IPS DF 4.7 (cell line): ENCODE data around the gene SMIM14.
"Not testable (repeated sequence)": the region's sequence is repeated elsewhere in the genome, so short reads cannot be mapped to it uniquely, and the experiment has no call there.

Experiments
- DNase-seq: peaks from one replicate; pipeline ENCODE4 v3.0.0-alpha.2; 2013; ENCODE audit warnings: low spot score; ENCODE audit errors: extremely low read depth

Gene SMIM14

DNA sequence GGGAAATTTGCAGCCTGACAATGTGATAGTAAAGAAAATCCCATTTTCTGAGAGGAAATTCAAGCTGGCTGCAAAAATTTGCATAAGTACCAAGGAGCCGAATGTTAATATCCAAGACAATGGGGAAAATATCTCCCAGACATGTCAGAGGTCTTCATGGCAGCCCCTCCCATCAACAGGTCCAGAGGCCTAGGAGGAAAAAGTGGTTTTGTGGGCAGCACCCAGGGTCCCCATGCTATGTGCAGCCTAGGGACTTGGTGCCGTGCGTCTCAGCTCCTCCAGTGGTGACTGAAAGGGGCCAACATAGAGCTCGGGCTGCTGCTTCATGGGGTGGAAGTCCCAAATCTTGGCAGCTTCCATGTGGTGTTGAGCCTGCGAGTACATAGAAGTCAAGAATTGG, 105.1 kb downstream of the SMIM14 start:
- DNase-seq, result no peak

DNA sequence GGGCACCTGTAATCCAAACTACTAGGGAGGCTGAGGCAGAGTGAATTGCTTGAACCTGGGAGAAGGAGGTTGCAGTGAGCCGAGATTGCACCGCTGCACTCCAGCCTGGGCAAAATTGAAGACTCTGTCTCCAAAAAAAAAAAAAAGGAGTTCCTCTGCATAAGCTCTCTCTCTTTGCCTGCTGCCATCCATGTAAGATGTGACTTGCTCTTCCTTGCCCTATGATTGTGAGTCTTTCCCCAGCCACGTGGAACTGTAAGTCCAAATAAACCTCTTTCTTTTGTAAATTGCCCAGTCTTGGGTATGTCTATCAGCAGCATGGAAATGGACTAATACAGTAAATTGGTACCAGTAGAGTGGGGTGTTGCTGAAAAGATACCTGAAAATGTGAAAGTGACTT, 106.4 kb downstream of the SMIM14 start:
- not testable (repeated sequence) for DNase-seq

DNA sequence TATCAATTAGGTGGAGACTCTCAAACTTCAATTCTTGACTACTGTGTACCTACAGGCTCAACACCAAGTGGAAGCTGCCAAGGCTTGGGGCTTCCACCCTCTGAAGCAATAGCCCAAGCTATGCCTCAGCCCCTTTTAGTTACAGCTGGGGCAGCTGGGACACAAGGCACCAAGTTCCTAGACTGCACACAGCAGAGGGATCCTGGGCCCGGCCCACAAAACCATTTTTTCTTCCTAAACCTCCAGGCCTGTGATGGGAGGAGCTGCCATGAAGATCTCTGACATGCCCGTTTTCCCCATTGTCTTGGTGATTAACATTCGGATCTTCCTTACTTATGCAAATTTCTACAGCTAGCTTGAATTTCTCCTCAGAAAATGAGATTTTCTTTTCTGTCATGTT, 108.0 kb downstream of the SMIM14 start:
- no peak for DNase-seq

DNA sequence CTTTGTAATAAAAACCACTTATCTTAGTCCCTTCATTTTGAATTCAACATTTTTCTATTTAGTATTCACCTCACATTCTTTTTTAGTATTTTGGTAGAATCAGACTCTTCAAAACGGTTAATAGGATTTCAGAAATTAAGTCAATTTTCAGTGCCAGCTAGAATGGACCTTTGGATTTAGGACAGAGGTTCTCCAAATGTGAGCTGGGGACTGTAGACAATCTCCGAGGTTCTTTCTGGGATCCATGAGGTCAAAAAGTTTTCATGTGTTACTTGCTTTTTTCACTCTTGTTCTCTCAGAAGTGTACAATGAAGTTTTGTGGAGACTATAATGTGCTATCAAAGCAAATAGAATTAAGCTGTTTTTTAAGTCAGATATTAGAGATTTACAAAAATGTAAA, 109.1 kb downstream of the SMIM14 start:
- no peak for DNase-seq

DNA sequence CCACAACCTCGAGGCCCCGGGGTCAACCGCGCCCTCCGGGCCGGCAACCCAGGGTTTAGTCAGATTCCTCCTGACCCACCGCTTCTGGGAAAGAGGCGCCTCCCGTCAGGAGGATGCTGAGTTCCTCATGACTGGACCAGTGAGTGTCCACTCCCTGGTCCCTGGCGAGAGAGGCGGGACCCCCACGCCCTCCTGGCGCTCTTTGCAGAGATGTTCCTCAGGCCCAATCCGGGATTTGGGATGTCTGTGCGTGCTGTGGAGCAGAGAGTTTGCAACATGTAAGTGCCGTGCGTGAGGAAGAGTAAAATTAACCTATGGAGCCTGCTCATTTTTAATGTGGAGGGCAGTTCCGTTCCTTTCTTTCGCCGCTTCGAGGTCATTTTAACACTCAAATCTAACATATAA, 110.6 kb downstream of the SMIM14 start:
- DNase-seq, result no peak

DNA sequence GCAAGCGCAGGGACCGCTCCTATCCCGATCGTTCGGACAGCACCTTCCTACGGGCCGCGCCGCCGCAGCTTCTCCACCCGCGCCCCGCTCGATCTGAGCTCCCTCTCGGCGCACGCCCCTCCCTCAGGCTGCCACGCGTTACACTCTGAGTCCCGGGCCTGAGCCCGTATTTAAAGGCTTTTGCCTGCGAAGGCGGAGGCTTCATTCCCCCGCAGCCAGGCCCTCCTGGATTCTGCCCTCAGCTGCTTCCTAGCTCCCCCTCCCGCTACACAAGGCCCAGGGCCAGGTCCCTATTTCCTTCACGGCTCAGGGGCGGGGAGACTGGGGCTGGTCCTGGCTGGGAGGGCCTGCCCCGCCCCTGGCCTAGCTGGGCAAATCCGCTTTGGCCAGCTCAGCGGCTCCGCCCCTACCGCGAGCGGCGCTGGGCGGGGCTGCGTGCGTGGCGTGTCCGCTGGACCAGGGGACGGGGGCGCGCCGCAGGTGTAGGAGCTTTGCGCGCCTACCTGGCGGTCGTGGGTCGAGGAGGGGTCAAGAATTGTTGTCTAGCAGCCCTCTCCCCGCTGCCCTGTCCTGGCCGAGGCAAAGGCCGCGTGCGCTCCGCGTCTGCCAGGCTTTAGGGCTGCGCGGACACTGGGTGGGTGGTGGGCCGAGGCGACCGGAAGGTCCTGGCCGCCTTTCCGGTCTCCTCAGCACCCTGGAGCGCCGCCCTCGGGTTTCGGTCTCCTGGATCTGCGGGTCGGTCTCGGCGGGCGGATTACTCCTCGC, 111.2 kb downstream of the SMIM14 start, which contains the start of gene UGDH:
Gene UGDH (minus strand): TSS at position 144 of the 765 bp plus-strand sequence. CDS start 5,927 bp downstream, outside the sequence.
- DNase-seq, result peak; percentile 83

DNA sequence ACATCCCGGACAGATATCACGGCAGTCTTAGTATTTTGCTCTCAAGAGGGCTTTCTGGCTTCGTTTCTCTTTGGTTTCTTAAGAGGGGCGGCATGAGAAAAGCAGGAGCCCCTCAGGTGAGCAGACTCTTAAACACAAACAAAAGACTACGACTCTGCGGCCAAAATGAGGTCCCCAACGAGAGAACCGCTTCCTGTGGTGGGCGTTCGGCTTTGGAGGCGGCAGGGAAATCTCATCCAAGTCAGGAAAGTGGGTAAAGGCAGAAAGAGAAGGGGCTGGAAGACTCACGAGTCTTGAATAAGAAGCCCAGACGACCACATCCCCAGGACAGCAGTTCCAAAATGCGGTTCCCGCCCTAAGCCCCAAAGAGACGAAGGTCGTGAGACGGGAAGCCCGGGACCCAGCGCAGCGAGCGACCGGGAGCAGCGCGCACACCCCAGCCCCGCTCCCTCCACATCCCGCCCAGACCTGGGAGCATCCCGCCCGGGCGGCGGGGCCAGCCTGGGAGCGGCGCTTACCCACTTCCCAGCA, 111.8 kb downstream of the SMIM14 start:
- no peak for DNase-seq

DNA sequence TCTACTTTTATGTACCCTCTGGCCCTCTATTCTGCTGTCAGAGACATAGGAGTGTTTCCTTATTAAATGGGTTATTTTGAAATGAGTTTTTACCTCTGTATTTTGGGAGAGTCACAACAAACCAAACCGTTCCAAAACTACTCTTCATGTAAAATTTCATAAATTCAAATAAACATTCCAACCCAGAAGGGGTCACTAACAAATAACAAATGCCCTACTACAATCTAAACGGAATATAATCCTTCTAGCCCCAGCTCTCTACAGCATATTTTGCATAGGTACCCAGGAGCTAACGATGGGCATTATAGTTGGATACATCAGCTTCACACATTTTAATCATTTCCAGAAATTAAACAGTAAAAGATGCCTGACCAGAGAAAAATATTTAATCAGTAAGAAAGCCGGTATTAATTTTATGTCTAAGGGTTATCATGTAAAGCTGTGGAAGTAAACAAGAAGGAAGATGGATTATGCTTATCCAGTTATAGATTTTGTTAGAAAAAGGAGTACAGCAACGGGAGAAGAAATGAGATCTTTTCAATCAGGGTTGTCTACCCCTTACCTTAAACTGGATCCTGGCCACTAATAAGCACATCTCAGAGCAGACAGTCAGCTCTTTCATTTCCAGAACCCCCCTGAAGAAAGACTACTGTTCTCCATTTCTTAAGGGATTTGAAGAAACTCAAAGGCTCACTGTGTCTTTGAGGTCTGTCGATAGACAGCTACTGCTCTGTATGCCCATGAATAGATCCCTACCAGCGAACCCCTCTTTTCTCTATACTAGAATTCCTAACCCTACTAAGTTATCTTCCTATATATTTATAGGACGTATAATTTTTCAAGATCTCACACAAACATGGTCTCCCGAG, 112.6 kb downstream of the SMIM14 start:
- no peak for DNase-seq

DNA sequence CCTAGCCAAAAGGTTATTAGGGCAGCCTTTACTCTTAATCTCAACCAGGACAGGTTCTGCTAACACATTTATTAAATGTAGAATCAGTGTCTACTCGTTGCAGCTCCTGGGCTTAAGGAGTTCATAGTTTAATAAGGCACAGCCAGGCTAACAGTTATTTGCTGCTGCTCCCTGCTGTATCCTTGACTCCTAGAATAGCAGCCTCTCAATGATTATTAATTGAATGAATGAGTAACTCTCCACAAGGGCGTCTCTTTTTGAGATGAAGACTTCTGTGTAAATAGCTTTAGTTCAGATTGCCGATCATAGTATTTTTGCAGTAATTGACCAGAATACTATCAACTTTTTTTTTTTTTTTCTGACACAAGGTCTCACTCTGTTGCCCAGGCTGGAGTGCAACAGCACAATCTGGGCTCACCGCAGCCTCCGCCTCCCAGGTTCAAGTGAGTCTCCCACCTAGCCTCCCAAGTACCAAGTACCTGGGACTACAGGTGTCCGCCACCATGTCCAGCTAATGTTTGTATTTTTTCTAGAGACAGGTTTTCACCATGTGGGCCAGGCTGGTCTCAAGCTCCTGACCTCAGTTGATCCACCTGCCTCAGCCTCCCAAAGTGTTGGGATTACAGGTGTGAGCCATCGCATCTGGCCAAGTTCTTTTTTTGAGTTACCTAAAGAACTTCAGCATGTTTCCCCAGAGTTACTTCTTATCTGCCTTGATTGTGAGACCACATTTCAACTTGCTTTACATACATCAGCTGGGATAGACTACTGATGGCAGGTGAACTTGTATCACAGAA, 114.3 kb downstream of the SMIM14 start:
- no peak for DNase-seq

DNA sequence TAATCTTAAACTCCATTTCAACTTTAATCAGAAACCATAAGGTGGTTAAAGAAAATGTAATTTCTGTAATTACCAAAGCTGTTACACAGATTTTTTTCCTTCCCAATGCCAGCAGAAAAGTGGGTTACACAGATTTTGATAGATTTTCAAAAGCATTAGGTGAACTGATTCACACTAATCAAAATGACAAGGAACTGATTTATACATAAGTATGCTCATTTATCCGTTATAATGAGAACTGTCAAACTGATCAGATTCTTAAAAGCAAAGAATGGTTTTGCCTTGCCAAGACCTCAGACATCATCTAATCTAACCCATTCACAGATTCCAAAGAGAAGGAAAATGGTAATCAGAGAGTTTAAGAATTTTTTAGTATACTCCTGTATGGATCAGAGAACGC, 116.6 kb downstream of the SMIM14 start:
- DNase-seq, result no peak

DNA sequence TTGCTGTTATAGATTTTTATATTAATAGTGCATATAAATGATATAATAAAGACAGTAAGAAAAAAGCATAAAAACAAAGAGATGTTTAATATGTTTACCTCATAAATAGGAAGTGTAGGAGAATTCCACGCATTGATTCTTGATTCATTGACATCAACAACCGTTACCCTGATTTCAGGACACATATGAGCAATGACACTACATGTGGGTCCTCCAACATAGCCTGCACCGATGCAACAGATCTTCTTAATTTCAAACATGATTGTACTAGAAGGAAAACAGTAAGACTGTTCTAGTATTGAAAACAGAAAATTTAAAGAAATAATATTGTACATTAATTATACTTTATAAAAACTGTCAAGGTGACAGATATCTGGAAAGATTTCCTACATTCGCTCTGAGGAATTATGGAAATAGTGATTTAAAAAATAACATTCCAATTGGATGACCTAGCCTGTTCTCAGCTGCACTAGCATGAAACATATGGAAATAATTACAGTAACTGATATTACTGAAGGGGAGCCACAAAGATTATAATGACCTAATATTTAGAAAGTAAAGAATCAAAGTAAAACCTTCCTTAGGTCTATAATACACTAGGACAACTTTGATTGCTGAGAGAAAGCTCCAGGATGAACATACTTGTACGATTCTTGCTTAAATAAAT, 117.3 kb downstream of the SMIM14 start:
- no peak for DNase-seq

DNA sequence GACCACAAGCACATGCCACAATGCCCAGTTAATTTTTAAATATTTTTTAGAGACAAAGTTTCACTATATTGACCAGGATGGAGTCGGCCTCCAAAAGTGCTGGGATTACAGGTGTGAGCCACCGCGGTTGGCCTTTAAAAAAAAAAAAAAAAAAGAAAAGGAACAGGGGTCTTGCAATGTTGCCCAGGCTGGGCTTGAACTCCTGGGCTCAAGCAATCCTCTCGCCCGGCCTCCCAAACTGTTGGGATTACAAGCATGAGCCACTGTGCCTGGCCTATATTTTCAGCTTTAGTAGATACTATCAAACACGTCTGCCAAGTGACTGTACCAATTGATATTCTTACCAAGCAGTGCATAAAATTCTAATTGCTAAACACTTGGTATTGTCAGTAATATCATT, 120.2 kb downstream of the SMIM14 start:
- no peak for DNase-seq

DNA sequence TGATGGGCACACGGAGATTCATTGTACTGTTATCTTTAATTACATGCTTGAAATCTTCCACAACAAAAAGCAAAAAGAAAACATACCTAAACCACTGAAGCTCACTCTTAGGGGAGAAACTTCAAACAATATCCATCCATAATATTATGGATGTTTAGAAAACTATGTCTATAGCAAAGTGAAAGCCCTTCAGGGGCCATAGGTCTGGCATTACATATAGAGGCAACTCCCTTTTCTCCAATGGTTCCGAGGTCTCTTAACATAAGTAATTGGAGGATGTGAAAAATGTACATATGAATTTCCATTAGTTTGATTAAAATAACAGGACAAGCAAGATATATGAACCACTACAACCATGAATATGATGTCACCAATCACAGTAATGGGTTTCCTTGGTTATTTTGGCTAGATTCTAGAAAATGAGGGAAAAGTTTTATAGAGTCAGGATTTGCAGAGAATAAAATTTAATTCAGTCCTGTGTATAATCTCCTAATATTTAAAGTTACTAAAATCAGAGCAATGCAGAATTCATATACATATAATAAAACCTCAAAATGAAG, 122.2 kb downstream of the SMIM14 start:
- DNase-seq, result no peak

DNA sequence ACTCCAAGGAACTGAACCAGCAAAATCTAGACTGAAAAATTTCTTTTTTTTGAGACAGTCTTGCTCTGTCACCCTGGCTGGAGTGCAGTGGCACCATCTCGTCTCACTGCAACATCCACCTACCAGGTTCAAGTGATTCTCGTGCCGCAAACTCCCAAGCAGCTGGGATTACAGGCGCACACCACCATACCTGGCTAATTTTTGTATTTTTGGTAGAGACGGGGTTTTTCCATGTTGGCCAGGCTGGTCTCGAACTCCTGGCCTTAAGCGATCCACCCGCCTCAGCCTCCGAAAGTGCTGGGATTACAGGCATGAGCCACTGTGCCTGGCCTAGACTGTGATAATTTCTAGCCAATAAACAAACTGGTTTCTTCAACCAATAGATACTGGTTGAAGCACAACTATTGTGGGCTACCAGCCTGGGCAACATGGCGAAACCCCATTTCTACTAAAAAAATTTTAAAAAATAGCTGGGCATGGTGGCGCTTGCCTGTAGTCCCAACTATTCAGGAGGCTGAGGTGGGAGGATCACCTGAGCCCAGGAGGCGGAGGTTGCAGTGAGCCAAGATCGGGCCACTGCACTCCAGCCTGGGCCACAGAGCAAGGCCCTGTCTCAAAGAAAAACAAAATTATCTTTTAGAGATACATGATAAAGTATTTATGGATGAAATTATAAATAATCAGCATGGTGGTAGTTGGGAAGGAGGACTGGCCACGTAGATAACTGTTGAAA, 122.8 kb downstream of the SMIM14 start:
- not testable (repeated sequence) for DNase-seq

DNA sequence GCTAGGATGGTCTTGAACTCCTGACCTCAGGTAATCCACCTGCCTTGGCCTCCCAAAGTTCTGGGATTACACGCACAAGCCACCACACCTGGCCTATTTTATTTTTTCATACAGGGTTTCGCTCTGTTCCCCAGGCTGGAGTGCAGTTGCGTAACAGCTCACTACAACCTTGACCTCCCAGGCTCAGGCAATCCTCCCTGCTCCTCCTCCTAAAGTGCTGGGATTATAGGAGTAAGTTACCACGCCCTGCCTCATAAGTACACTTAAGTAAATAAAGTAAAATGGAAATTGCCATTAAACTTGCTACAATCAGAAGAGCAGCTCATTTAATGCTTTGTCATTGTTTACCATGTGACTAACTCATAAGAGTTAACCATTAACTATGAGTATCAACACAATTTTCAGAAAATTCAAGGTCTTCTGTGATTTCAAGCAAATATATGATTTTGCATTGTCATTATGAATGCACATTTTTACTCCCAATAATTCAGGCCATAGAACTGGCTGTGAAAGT, 123.7 kb downstream of the SMIM14 start:
- no peak for DNase-seq

DNA sequence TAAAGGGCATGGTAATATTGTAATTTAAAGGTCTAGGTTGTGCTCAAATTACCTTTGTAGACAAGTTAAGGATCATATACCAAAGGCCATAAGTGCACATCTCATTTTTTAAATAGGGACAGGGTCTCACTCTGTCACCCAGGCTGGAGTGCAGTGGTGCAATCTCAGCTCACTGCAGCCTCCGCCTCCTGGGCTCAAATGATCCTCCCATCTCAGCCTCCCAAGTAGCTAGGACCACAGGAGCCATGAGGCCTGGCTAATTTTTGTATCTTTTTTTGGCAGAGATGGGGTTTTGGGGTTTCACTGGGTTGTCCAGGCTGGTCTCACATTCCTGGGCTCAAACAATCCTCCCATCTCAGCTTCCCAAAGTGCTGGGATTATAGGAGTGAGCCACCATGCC, 124.4 kb downstream of the SMIM14 start:
- not testable (repeated sequence) for DNase-seq

DNA sequence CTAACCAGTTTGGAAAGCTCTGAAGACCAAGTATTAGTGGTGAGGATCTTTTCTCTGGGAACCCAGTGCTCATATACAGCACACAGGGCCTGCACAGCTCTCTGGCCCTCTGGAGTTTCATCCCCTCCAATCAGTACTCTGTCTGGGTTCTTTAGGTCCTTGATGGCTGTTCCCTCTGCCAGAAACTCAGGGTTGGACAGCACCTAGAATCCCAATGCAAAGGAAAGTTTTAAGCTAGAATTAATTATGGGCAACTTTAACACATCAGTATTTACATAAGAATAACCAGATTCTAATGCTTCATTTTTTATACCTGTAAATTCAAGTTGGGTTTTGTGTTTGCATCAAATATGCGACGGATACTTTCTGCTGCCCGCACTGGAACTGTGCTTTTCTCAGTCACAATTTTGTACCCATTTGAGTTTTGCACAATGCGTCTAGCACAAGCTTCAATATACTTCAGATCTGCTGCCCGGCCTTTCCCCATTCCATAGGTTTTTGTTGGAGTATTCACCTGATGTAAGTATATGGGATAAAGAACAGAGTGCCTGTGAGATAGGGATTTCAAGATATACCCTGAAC, 128.2 kb downstream of the SMIM14 start:
- DNase-seq, result no peak

DNA sequence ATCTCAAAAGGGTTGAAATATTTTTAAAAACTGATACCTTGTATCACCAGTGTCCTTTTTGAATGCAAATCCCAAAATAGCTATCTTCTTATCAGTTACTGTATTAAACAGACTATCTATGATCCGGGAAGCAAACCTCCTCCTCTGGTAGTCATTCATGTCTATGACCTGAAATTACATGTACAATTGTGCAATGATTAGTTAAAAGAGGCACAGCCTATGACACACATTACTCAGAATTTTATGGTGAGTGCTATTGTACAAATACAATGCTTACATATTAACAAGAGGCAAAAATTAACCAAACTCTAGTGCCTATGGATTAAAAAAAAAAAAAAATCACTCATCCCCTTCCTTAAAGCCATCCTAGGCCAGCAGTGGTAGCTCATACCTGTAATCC, 133.1 kb downstream of the SMIM14 start:
- DNase-seq, result no peak

DNA sequence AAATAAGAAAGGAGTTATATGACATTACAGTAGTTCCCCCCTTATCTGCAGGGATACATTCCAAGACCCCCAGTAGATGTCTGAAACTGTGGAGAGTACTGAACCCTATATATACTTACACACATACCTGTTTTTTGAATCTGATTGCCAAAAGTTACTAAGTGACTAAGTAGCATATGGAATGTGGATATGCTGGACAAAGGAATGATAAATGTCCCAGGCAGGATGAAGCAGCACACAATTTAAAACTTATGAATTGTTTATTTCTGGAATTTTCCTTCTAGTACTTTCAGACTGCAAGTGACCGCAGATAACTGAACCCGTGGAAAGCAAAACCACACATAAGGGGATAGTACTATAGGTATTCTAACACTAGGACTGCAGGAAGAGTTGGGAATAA, 134.1 kb downstream of the SMIM14 start:
- DNase-seq, result no peak
